HepG2 (cell line): ENCODE results near the gene FAM78B. TPM values are rescaled to one million over a fixed set of nuclear protein-coding genes. Genes with fewer than 3 reads are reported as not detected.

ENCODE experiments used
- ATAC-seq: fragments of 200-7000 bp; cut with Tn5 transposase; 3 replicates; pipeline ENCODE4 v1.9.1; 2020; ENCODE audit warnings: mild to moderate bottlenecking, moderate library complexity
- BruUV-seq: library from RNA; stranded (reverse); fragments of 400-500 nt; replicated peaks from 2 replicates; lab custom pipeline; 2021; lab: Mats Ljungman, UMichigan
- CTCF ChIA-PET: fragments of 300-600 bp; formaldehyde crosslinking; extraction: SDS; loops from one replicate; lab custom pipeline; 2021; ENCODE audit warnings: low total read pairs, inconsistent platforms, low intra/inter-chr PET ratio; lab: Yijun Ruan, JAX
- POLR2A ChIA-PET: fragments of 350-600 bp; sonication (Branson Sonifier 250); formaldehyde crosslinking; loops from one replicate; lab custom pipeline; 2020; ENCODE audit warnings: antibody characterized with exemption, inconsistent platforms; lab: Yijun Ruan, JAX
- DNase-seq: peaks from one replicate; pipeline ENCODE4 v3.0.0-alpha.2; 2015; ENCODE audit warnings: low spot score
- FAIRE-seq: peaks from 3 replicates; lab custom pipeline; 2011; peaks lifted over from hg19 to GRCh38; lab: Jason Lieb, UNC
- H2AFZ ChIP-seq: one replicate; pipeline ENCODE4 v1.6.1; 2011; ENCODE audit warnings: low read length, inconsistent platforms
- H3K27ac ChIP-seq: fragments of 300-600 bp; 3 replicates; pipeline ENCODE4 v1.8.0; 2011; ENCODE audit warnings: mixed run types, mild to moderate bottlenecking, mixed read lengths, low read length, inconsistent platforms; ENCODE audit not compliant: insufficient read depth; ENCODE audit errors: extremely low read length
- H3K27me3 ChIP-seq, 2 experiments: fragments of 200-600 bp in 1 of 2; 2 replicates in 1 of 2; 3 replicates in 1 of 2; pipeline versions ENCODE4 v1.6.0 to v1.8.0; 2011; ENCODE audit warnings: low read length in 2 of 2, mild to moderate bottlenecking in 2 of 2, moderate library complexity in 2 of 2, inconsistent platforms in 1 of 2; ENCODE audit not compliant: insufficient read depth in 2 of 2, control insufficient read depth in 1 of 2
- H3K36me3 ChIP-seq, 2 experiments: fragments of 200-600 bp in 1 of 2; replicated peaks in 1 of 2; 2 replicates in 1 of 2; 3 replicates in 1 of 2; pipeline versions ENCODE4 v1.5.1 to v1.8.0; 2011; ENCODE audit warnings: low read length in 2 of 2, inconsistent platforms in 1 of 2; ENCODE audit not compliant: insufficient read depth in 2 of 2, control insufficient read depth in 1 of 2
- H3K4me1 ChIP-seq: 2 replicates; pipeline ENCODE4 v1.5.1; 2012; ENCODE audit warnings: low read length, inconsistent platforms; ENCODE audit not compliant: insufficient read depth
- H3K4me2 ChIP-seq: 2 replicates; pipeline ENCODE4 v1.6.0; 2011; ENCODE audit warnings: low read depth, low read length, inconsistent platforms
- H3K4me3 ChIP-seq, 3 experiments: fragments of 200-600 bp in 1 of 3; sonication (generic), shearing (Covaris generic) in 1 of 3; replicated peaks in 1 of 3; 2 replicates each; pipeline ENCODE4 v1.5.1; 2011 to 2016; ENCODE audit warnings: low read length in 3 of 3, inconsistent platforms in 2 of 3, low read depth in 2 of 3, mild to moderate bottlenecking in 2 of 3, control low read depth in 1 of 3, mixed read lengths in 1 of 3; ENCODE audit not compliant: insufficient read depth in 1 of 3
- H3K79me2 ChIP-seq: one replicate; pipeline ENCODE4 v1.6.1; 2011; ENCODE audit warnings: low read length, inconsistent platforms; ENCODE audit not compliant: insufficient read depth
- H3K9ac ChIP-seq: 2 replicates; pipeline ENCODE4 v1.6.0; 2011; ENCODE audit warnings: mild to moderate bottlenecking, low read depth, low read length, inconsistent platforms; ENCODE audit not compliant: insufficient read depth
- H3K9me3 ChIP-seq: 2 replicates; pipeline ENCODE4 v1.5.1; 2012; ENCODE audit warnings: mild to moderate bottlenecking, low read length
- H4K20me1 ChIP-seq: 2 replicates; pipeline ENCODE4 v1.6.0; 2011; ENCODE audit warnings: inconsistent platforms, mild to moderate bottlenecking, low read length, moderate library complexity; ENCODE audit not compliant: insufficient read depth
- CHD2 ChIP-seq: IDR thresholded peaks from 2 replicates; pipeline ENCODE4 v1.6.1; 2011; ENCODE audit warnings: low read depth, low read length, improper control_type of control experiment
- FOSL1 ChIP-seq: sonication (generic); formaldehyde crosslinking; IDR thresholded peaks from 2 replicates; pipeline ENCODE4 v1.9.0; 2021; ENCODE audit warnings: missing genetic modification reagents, borderline replicate concordance
- FOSL2 ChIP-seq: sonication (generic); formaldehyde crosslinking; IDR thresholded peaks from 2 replicates; pipeline ENCODE4 v1.4.0; 2020; ENCODE audit warnings: missing genetic modification reagents
- FOXA3 ChIP-seq: IDR thresholded peaks from 2 replicates; pipeline ENCODE4 v1.6.1; 2016; ENCODE audit warnings: missing genetic modification reagents, missing compliant biosample characterization
- NFIC ChIP-seq: IDR thresholded peaks from 2 replicates; pipeline ENCODE4 v1.6.1; 2012; ENCODE audit warnings: mild to moderate bottlenecking, low read length, inconsistent platforms
- STAG1 ChIP-seq: sonication (generic); formaldehyde crosslinking; IDR thresholded peaks from 2 replicates; pipeline ENCODE4 v1.4.0; 2020; ENCODE audit warnings: missing genetic modification reagents
- ZNF17 ChIP-seq: sonication (generic); formaldehyde crosslinking; IDR thresholded peaks from 2 replicates; pipeline ENCODE4 v1.5.0; 2020; ENCODE audit warnings: mild to moderate bottlenecking, missing genetic modification reagents
- ZNF230 ChIP-seq: sonication (generic); formaldehyde crosslinking; IDR thresholded peaks from 2 replicates; pipeline ENCODE4 v1.4.0; 2020; ENCODE audit warnings: mild to moderate bottlenecking, missing genetic modification reagents
- ZNF549 ChIP-seq: sonication (generic); formaldehyde crosslinking; IDR thresholded peaks from 2 replicates; pipeline ENCODE4 v1.5.0; 2020; ENCODE audit warnings: missing genetic modification reagents
- ZNF607 ChIP-seq: sonication (generic); formaldehyde crosslinking; IDR thresholded peaks from 2 replicates; pipeline ENCODE4 v1.5.1; 2020; ENCODE audit warnings: missing genetic modification reagents, mild to moderate bottlenecking, borderline replicate concordance
- ZNF816 ChIP-seq: sonication (generic); formaldehyde crosslinking; IDR thresholded peaks from 2 replicates; pipeline ENCODE4 v1.8.0; 2022; ENCODE audit warnings: missing genetic modification reagents, mild to moderate bottlenecking, borderline replicate concordance
- WGBS: methylation state at CpG from one replicate; pipeline ENCODE4 v1.1.6; 2017; ENCODE audit warnings: low lambda C conversion rate; 5-methylcytosine and 5-hydroxymethylcytosine counted together
- in situ Hi-C: cut with HindIII; loops from 2 replicates; pipeline ENCODE4 v1.10.0; 2017; ENCODE audit warnings: low pct_unique_long_range_greater_than_20kb; ENCODE audit not compliant: extremely low pct_ligation_motif_present
- intact Hi-C: fragments of 100-400 bp; cut with micrococcal nuclease; formaldehyde crosslinking; loops from one replicate; pipeline ENCODE4 v1.10.0; 2022; ENCODE audit not compliant: unreplicated experiment
- polyA plus RNA-seq, 8 experiments: library from polyadenylated mRNA; depleted of rRNA in 3 of 8; stranded (reverse) in 7 of 8; unstranded in 1 of 8; fragments of >200 nt; fragmentation: Illumina TruSeq in 4 of 8; extraction: Trizol in 4 of 8; gene quantifications; 2 replicates each; pipeline versions ENCODE4 v1.2.1 to v1.2.3, GENCODE V29; 2011 to 2016; ENCODE audit warnings: low read depth in 4 of 8, missing spikeins in 1 of 8, mixed read lengths in 1 of 8; ENCODE audit not compliant: insufficient read depth in 1 of 8
- total RNA-seq, 5 experiments: library from RNA; depleted of rRNA; stranded (reverse); fragments of >200 nt; fragmentation: Illumina TruSeq; extraction: Trizol; gene quantifications; 2 replicates each; pipeline ENCODE4 v1.2.3, GENCODE V29; 2016; ENCODE audit warnings: low read depth in 1 of 5
- TF ChIP-seq, protein P1 (sequence below): sonication (generic); formaldehyde crosslinking; IDR thresholded peaks from 2 replicates; pipeline ENCODE4 v1.4.0; 2020; ENCODE audit warnings: missing genetic modification reagents, borderline replicate concordance
- TF ChIP-seq, protein P2 (sequence below): sonication (generic); formaldehyde crosslinking; IDR thresholded peaks from 2 replicates; pipeline ENCODE4 v1.9.0; 2021; ENCODE audit warnings: missing genetic modification reagents, mild to moderate bottlenecking, borderline replicate concordance
- TF ChIP-seq, protein P3 (sequence below): sonication (generic); formaldehyde crosslinking; conservative IDR thresholded peaks from 2 replicates; pipeline ENCODE4 v1.4.0; 2020; ENCODE audit warnings: mild to moderate bottlenecking, missing genetic modification reagents, moderate library complexity
- TF ChIP-seq, protein P4 (sequence below): IDR thresholded peaks from 2 replicates; pipeline ENCODE4 v1.6.1; 2016

Gene FAM78B
- total and polyA plus RNA-seq, 2 of the 13 experiments (the other 11 are each of a cell fraction or from before 2014, with no cell fraction given), result 0.22 to 0.31 TPM

DNA sequence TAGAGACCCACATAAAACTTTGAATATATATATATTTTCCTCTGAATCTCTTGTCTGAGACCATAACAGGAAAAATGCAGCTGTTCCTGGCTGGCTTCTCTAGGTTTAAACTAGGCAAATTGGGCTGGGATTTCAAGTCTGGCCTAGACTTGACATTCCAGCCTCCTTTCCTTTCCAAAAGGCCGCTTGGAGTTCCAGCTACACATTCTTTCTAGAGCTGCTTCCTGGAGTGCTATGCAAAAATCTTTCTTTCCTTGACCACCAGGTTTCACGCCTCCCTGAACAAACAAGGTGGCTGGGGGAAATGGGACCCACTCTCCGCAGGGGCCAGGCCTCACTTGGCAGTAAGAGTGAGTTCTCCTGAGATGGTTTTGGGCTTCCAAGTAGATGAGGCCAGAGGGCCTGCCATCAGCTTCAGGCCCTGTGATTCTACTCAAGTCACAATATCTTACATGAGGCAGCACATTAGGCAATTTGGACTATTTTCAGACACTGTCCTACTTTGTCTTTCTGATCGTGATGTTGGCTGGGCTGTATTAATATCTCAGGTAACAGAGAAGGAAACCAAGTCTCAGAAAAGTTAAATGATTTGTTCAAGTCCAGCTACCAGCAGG, 102.4 kb downstream of the FAM78B start:
- FAIRE-seq (no peak), ATAC-seq (no peak), DNase-seq (no peak)
- Histone ChIP-seq H3K4me2 (no peak overlapping the region), H3K4me3 (no peak overlapping the region), H3K27me3 (no peaks in the 10 kb centered on the region), H3K36me3 (no peaks in the 10 kb centered on the region), H4K20me1 (no peaks in the 10 kb centered on the region), H3K9ac (no peak overlapping the region), H3K27ac (no peak overlapping the region), H2AFZ (no peak overlapping the region), H3K4me1 (no peaks in the 10 kb centered on the region), H3K9me3 (no peaks in the 10 kb centered on the region), H3K79me2 (no peaks in the 10 kb centered on the region)
- intact Hi-C loops (no loop called here), in situ Hi-C loops (no loop called here)
- WGBS, result 2% methylated on average over 4 of the region's 4 CpGs
- ChIA-PET CTCF (no interaction called here), POLR2A (no interaction called here)
- BruUV-seq, result no TSS peak
- TF ChIP-seq ZNF230 (no peak), ZNF549 (CRISPR knock-in tag) (no peak), ZNF816 (CRISPR knock-in tag) (no peak), CHD2 (no peak), NFIC (no peak), STAG1 (CRISPR knock-in tag) (no peak), ZNF17 (CRISPR knock-in tag) (no peak), FOXA3 (CRISPR knock-in tag) (no peak), ZNF607 (CRISPR knock-in tag) (no peak), FOSL1 (CRISPR knock-in tag) (no peak), FOSL2 (CRISPR knock-in tag) (no peak)
- TF ChIP-seq, protein P1, sequence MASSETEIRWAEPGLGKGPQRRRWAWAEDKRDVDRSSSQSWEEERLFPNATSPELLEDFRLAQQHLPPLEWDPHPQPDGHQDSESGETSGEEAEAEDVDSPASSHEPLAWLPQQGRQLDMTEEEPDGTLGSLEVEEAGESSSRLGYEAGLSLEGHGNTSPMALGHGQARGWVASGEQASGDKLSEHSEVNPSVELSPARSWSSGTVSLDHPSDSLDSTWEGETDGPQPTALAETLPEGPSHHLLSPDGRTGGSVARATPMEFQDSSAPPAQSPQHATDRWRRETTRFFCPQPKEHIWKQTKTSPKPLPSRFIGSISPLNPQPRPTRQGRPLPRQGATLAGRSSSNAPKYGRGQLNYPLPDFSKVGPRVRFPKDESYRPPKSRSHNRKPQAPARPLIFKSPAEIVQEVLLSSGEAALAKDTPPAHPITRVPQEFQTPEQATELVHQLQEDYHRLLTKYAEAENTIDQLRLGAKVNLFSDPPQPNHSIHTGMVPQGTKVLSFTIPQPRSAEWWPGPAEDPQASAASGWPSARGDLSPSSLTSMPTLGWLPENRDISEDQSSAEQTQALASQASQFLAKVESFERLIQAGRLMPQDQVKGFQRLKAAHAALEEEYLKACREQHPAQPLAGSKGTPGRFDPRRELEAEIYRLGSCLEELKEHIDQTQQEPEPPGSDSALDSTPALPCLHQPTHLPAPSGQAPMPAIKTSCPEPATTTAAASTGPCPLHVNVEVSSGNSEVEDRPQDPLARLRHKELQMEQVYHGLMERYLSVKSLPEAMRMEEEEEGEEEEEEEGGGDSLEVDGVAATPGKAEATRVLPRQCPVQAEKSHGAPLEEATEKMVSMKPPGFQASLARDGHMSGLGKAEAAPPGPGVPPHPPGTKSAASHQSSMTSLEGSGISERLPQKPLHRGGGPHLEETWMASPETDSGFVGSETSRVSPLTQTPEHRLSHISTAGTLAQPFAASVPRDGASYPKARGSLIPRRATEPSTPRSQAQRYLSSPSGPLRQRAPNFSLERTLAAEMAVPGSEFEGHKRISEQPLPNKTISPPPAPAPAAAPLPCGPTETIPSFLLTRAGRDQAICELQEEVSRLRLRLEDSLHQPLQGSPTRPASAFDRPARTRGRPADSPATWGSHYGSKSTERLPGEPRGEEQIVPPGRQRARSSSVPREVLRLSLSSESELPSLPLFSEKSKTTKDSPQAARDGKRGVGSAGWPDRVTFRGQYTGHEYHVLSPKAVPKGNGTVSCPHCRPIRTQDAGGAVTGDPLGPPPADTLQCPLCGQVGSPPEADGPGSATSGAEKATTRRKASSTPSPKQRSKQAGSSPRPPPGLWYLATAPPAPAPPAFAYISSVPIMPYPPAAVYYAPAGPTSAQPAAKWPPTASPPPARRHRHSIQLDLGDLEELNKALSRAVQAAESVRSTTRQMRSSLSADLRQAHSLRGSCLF (CRISPR knock-in tag), result no peak
- TF ChIP-seq, protein P2, sequence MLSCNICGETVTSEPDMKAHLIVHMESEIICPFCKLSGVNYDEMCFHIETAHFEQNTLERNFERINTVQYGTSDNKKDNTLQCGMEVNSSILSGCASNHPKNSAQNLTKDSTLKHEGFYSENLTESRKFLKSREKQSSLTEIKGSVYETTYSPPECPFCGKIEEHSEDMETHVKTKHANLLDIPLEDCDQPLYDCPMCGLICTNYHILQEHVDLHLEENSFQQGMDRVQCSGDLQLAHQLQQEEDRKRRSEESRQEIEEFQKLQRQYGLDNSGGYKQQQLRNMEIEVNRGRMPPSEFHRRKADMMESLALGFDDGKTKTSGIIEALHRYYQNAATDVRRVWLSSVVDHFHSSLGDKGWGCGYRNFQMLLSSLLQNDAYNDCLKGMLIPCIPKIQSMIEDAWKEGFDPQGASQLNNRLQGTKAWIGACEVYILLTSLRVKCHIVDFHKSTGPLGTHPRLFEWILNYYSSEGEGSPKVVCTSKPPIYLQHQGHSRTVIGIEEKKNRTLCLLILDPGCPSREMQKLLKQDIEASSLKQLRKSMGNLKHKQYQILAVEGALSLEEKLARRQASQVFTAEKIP (CRISPR knock-in tag), result no peak
- TF ChIP-seq, protein P3, sequence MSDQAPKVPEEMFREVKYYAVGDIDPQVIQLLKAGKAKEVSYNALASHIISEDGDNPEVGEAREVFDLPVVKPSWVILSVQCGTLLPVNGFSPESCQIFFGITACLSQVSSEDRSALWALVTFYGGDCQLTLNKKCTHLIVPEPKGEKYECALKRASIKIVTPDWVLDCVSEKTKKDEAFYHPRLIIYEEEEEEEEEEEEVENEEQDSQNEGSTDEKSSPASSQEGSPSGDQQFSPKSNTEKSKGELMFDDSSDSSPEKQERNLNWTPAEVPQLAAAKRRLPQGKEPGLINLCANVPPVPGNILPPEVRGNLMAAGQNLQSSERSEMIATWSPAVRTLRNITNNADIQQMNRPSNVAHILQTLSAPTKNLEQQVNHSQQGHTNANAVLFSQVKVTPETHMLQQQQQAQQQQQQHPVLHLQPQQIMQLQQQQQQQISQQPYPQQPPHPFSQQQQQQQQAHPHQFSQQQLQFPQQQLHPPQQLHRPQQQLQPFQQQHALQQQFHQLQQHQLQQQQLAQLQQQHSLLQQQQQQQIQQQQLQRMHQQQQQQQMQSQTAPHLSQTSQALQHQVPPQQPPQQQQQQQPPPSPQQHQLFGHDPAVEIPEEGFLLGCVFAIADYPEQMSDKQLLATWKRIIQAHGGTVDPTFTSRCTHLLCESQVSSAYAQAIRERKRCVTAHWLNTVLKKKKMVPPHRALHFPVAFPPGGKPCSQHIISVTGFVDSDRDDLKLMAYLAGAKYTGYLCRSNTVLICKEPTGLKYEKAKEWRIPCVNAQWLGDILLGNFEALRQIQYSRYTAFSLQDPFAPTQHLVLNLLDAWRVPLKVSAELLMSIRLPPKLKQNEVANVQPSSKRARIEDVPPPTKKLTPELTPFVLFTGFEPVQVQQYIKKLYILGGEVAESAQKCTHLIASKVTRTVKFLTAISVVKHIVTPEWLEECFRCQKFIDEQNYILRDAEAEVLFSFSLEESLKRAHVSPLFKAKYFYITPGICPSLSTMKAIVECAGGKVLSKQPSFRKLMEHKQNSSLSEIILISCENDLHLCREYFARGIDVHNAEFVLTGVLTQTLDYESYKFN (CRISPR knock-in tag), result no peak
- TF ChIP-seq, protein P4, sequence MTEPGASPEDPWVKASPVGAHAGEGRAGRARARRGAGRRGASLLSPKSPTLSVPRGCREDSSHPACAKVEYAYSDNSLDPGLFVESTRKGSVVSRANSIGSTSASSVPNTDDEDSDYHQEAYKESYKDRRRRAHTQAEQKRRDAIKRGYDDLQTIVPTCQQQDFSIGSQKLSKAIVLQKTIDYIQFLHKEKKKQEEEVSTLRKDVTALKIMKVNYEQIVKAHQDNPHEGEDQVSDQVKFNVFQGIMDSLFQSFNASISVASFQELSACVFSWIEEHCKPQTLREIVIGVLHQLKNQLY (CRISPR knock-in tag), result no peak
